CD4-positive, CD25-positive, alpha-beta regulatory T cell (primary cell): ENCODE data around the gene IFNA2. TPM values are rescaled to one million over a fixed set of nuclear protein-coding genes. Genes with fewer than 3 reads are reported as not detected.

Source experiments
- ATAC-seq, 2 donors: fragments of 150-1000 bp; cut with Tn5 transposase; one replicate each; pipeline ENCODE4 v1.10.0; 2021; ENCODE audit warnings: low read depth in 2 of 2, moderate number of reproducible peaks in 2 of 2, moderate library complexity in 1 of 2
- DNase-seq, 3 donors: peaks; one replicate each; pipeline versions ENCODE4 v3.0.0 to v3.0.0-alpha.2; 2012 to 2022; ENCODE audit warnings: mixed read lengths in 1 of 3
- H3K27ac ChIP-seq: one replicate; pipeline ENCODE4 v1.7.0; 2013; ENCODE audit warnings: mild to moderate bottlenecking, low read length; ENCODE audit not compliant: insufficient read depth, poor library complexity, severe bottlenecking
- H3K27me3 ChIP-seq: one replicate; pipeline ENCODE4 v1.7.0; 2013; ENCODE audit warnings: low read length; ENCODE audit not compliant: control insufficient read depth, insufficient read depth
- H3K36me3 ChIP-seq: one replicate; pipeline ENCODE4 v1.7.0; 2013; ENCODE audit warnings: mild to moderate bottlenecking, low read length, moderate library complexity; ENCODE audit not compliant: control insufficient read depth, insufficient read depth
- H3K4me1 ChIP-seq: 2 replicates; pipeline ENCODE4 v1.7.0; 2013; ENCODE audit warnings: mild to moderate bottlenecking, low read length; ENCODE audit not compliant: insufficient read depth, control insufficient read depth, poor library complexity, severe bottlenecking
- H3K4me3 ChIP-seq: one replicate; pipeline ENCODE4 v1.7.0; 2013; ENCODE audit warnings: low read depth, mild to moderate bottlenecking, low read length, moderate library complexity
- H3K9me3 ChIP-seq, 2 experiments: 1 replicate in 1 of 2; 2 replicates in 1 of 2; pipeline ENCODE4 v1.7.0; 2013; ENCODE audit warnings: low read length in 2 of 2, mild to moderate bottlenecking in 1 of 2, moderate library complexity in 1 of 2; ENCODE audit not compliant: control insufficient read depth in 2 of 2
- H3K27ac Mint-ChIP-seq, 3 donors: one replicate each; pipeline ENCODE4 v1.8.0; 2020 to 2022; ENCODE audit warnings: mild to moderate bottlenecking in 3 of 3, mixed read lengths in 3 of 3, moderate library complexity in 2 of 3
- H3K27me3 Mint-ChIP-seq: one replicate; pipeline ENCODE4 v1.8.0; 2022; ENCODE audit warnings: mild to moderate bottlenecking, mixed read lengths
- H3K36me3 Mint-ChIP-seq: one replicate; pipeline ENCODE4 v1.8.0; 2020; ENCODE audit warnings: mixed read lengths
- H3K4me1 Mint-ChIP-seq, 4 donors: one replicate each; pipeline ENCODE4 v1.8.0; 2020 to 2022; ENCODE audit warnings: mixed read lengths in 4 of 4, mild to moderate bottlenecking in 1 of 4
- H3K4me3 Mint-ChIP-seq, 4 donors: one replicate each; pipeline ENCODE4 v1.8.0; 2020 to 2022; ENCODE audit warnings: mild to moderate bottlenecking in 4 of 4, mixed read lengths in 4 of 4, moderate library complexity in 3 of 4
- H3K9me3 Mint-ChIP-seq, 7 donors: one replicate each; pipeline ENCODE4 v1.8.0; 2020 to 2022; ENCODE audit warnings: mixed read lengths in 7 of 7, mild to moderate bottlenecking in 3 of 7, moderate library complexity in 2 of 7
- polyA plus RNA-seq, 4 donors: library from polyadenylated mRNA; unstranded; fragments of 300-500 nt; fragmentation: Illumina TruSeq; gene quantifications; one replicate each; pipeline ENCODE4 v1.2.3, GENCODE V29; 2021
- total RNA-seq: library from RNA; stranded (reverse); gene quantifications from one replicate; pipeline ENCODE4 v1.2.3, GENCODE V29; 2022

IFNA2 gene
- total and polyA plus RNA-seq, 5 donors from 2014 or later = not detected

DNA sequence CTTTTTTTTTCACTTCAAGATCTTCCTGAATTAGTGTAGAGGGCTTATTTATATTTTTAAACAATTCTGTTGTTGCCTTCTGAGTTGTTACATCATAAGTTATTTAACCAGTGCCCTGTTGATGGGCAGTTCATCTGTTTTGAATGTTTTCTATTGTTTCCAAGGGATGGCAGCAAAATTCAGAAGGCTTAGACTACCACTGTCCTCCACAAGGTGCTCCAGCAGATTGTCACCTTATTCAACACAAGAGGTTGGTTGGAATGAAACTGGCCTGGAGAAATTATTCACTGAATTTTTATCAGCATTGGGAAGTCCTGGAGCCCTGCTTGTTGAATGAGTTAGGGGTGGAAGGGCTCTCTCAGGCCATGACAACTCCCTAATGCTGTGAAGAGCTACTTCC is 48.7 kb downstream of the IFNA2 start:
- H3K27me3 ChIP-seq = peaks cover 11% of the 10 kb centered on the region
- H3K36me3 ChIP-seq = peaks cover 9% of the 10 kb centered on the region
- no peak for DNase-seq
- H3K27ac Mint-ChIP-seq = peak overlapping the region in 2 of 3 donors; percentile 37 to 97
- ATAC-seq = no peak
- H3K9me3 Mint-ChIP-seq = no peaks in the 10 kb centered on the region
- H3K4me1 Mint-ChIP-seq = peaks cover 27 to 47% (median 35%) of the 10 kb centered on the region in 4 donors
- H3K4me1 ChIP-seq = peaks cover 28% of the 10 kb centered on the region
- H3K4me3 ChIP-seq = no peak overlapping the region
- H3K9me3 ChIP-seq = no peaks in the 10 kb centered on the region
- H3K27me3 Mint-ChIP-seq = peaks cover 25% of the 10 kb centered on the region
- peaks cover 17% of the 10 kb centered on the region for H3K36me3 Mint-ChIP-seq
- no peak overlapping the region for H3K27ac ChIP-seq
- peak overlapping the region; percentile 82 to 99 (median 96) for H3K4me3 Mint-ChIP-seq

DNA sequence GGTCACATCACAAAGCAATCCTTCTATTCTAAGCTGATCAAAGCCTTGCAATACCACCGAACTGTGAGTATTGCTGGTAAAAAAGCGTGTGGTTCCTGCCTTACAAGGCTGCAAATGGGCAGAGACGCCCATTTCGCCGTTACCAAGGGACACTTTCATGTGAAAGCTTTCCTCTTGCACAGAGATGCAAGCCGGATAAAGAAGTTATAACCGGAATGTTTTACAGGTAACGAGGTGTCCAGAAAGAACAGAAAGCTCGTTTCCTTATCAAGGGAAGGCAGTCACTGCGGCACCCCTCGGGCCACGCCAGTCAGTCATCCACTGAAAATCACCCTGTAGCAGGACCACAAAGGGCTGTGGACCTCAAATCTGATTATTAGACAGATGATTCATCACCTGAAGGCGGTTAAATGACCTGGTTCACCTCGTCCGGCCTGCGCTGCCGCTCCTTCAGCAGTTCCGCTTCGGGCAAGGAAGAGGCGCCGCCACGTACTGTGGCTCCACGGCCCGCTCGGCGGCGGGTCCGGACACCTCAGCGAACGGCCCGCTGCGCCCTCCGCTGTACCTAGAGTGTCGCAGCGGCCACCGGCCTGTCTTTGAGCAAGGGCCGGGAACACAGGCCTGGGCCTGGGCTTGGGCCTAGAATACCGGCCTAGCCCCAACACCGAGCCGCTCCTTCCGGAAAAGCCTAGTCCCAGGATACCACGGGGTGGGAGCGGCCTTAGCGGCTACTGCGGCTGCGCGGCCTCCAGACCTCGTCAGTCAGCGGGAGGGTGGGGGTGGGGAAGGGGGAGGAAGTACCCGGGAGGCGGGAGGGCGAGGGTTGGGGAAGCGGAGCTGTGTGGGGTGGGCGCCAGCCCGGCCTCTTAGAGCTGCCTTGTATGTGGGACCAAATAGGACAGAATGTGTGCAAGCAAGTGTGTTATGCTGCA is 50.2 kb downstream of the IFNA2 start, which contains the start of gene KLHL9:
KLHL9 (minus strand) TSS at position 704 of the 932 bp plus-strand sequence; CDS start at position 159, 545 bp downstream.
- Histone ChIP-seq H3K36me3 (peaks cover 16% of the 10 kb centered on the region), H3K4me1 (peaks cover 43% of the 10 kb centered on the region), H3K27ac (peak within 1 kb of the TSS; percentile 88), H3K9me3 (no peaks in the 10 kb centered on the region), H3K27me3 (peaks cover 2% of the 10 kb centered on the region), H3K4me3 (peak within 1 kb of the TSS; percentile 98)
- no peaks in the 10 kb centered on the region for H3K9me3 Mint-ChIP-seq
- H3K27me3 Mint-ChIP-seq = peaks cover 18% of the 10 kb centered on the region
- peak within 1 kb of the TSS; percentile 94 to 99 (median 96) for H3K4me3 Mint-ChIP-seq
- ATAC-seq (peak; percentile 81 to 82), DNase-seq (peak; percentile 75 to 92 (median 82))
- peaks cover 17% of the 10 kb centered on the region for H3K36me3 Mint-ChIP-seq
- peak within 1 kb of the TSS; percentile 93 to 97 (median 95) for H3K27ac Mint-ChIP-seq
- H3K4me1 Mint-ChIP-seq = peaks cover 27 to 62% (median 46%) of the 10 kb centered on the region in 4 donors

Other genes starting within 250 kb of the IFNA2 start
- not detected for gene IFNW1, start 243.6 kb downstream of the IFNA2 start, total RNA-seq
- gene IFNW1, start 243.6 kb downstream of the IFNA2 start, polyA plus RNA-seq = not detected
- gene IFNA21, start 218.7 kb downstream of the IFNA2 start, total RNA-seq = not detected
- not detected for gene IFNA21, start 218.7 kb downstream of the IFNA2 start, polyA plus RNA-seq
- not detected for gene IFNA4, start 197.8 kb downstream of the IFNA2 start, total RNA-seq
- gene IFNA4, start 197.8 kb downstream of the IFNA2 start, polyA plus RNA-seq = not detected
- not detected for gene IFNA7, start 183.2 kb downstream of the IFNA2 start, total RNA-seq
- gene IFNA7, start 183.2 kb downstream of the IFNA2 start, polyA plus RNA-seq = not detected
- gene IFNA10, start 178.3 kb downstream of the IFNA2 start, total RNA-seq = not detected
- gene IFNA10, start 178.3 kb downstream of the IFNA2 start, polyA plus RNA-seq = not detected
- not detected for gene IFNA16, start 168.1 kb downstream of the IFNA2 start, total RNA-seq
- not detected for gene IFNA16, start 168.1 kb downstream of the IFNA2 start, polyA plus RNA-seq
- gene IFNA17, start 157.2 kb downstream of the IFNA2 start, total RNA-seq = not detected
- not detected for gene IFNA17, start 157.2 kb downstream of the IFNA2 start, polyA plus RNA-seq
- gene IFNA14, start 145.4 kb downstream of the IFNA2 start, total RNA-seq = not detected
- not detected for gene IFNA14, start 145.4 kb downstream of the IFNA2 start, polyA plus RNA-seq
- gene IFNA5, start 80.1 kb downstream of the IFNA2 start, total RNA-seq = not detected
- gene IFNA5, start 80.1 kb downstream of the IFNA2 start, polyA plus RNA-seq = not detected
- gene KLHL9, start 50.0 kb downstream of the IFNA2 start, total RNA-seq = 13.4 TPM
- gene KLHL9, start 50.0 kb downstream of the IFNA2 start, polyA plus RNA-seq = 10 to 100 TPM in 3 of 4 donors, 1 to 10 TPM in 1; 9.5 to 19.2 (median 15.9) TPM
- not detected for gene IFNA6, start 34.5 kb downstream of the IFNA2 start, total RNA-seq
- not detected for gene IFNA6, start 34.5 kb downstream of the IFNA2 start, polyA plus RNA-seq
- gene IFNA13, start 17.3 kb downstream of the IFNA2 start, total RNA-seq = not detected
- not detected for gene IFNA13, start 17.3 kb downstream of the IFNA2 start, polyA plus RNA-seq
- gene IFNA8, start 23.7 kb upstream of the IFNA2 start, total RNA-seq = not detected
- gene IFNA8, start 23.7 kb upstream of the IFNA2 start, polyA plus RNA-seq = not detected
- gene IFNA1, start 55.0 kb upstream of the IFNA2 start, total RNA-seq = not detected
- gene IFNA1, start 55.0 kb upstream of the IFNA2 start, polyA plus RNA-seq = not detected
- not detected for gene IFNE, start 96.9 kb upstream of the IFNA2 start, total RNA-seq
- gene IFNE, start 96.9 kb upstream of the IFNA2 start, polyA plus RNA-seq = not detected